RKO (cell line): ENCODE measurements around the gene ZNF682.
"Not testable (repeated sequence)": the region's sequence is repeated elsewhere in the genome, so short reads cannot be mapped to it uniquely, and the experiment has no call there.

ENCODE experiments used
- DNase-seq: peaks from one replicate; pipeline ENCODE4 v3.0.0-alpha.2; 2016; ENCODE audit warnings: low spot score

The ZNF682 gene

GRCh38 chr19:19997656-19998268 lies 41.5 kb downstream of the ZNF682 start:
- peak; percentile 30 for DNase-seq

- peak; percentile 21 for DNase-seq
Observed at GRCh38 chr19:19966862-19967261, 72.4 kb downstream of the ZNF682 start.

DNA sequence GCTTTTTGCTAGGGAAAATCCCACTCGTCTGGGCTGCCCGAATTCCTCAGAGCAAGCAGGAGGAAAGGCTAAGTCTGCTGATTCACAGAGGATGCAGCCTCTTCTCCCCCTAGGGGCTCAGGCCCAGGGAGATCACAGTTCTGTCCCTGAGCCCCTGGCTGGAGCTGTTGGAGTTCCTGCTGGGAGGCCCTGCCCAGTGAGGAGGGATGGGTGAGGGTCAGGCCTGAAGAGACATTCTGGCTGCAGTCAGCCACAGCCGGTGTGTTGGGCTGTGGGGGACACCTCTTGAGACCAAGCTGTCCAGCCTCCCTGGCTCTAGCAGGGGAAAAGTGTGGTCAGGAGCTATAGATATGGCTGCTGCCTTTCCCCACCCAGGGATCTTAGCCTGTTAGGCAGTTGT lies 73.2 kb downstream of the ZNF682 start:
- DNase-seq: not testable (repeated sequence)

- DNase-seq: no peak
Observed at GRCh38 chr19:19964416-19964815, 74.9 kb downstream of the ZNF682 start.

GRCh38 chr19:19959151-19959799 lies 80.0 kb downstream of the ZNF682 start:
- DNase-seq: peak; percentile 74

GRCh38 chr19:19957766-19958165 lies 81.5 kb downstream of the ZNF682 start:
- DNase-seq: not testable (repeated sequence)

- DNase-seq: no peak
Observed at GRCh38 chr19:19956434-19957075, 82.8 kb downstream of the ZNF682 start.

- no peak for DNase-seq
Observed at GRCh38 chr19:19955208-19955607, 84.1 kb downstream of the ZNF682 start.
